HG03045 (cell line): ENCODE measurements around the gene LARP4B.
"Not testable (repeated sequence)": the region's sequence is repeated elsewhere in the genome, so short reads cannot be mapped to it uniquely, and the experiment has no call there.

Source experiments
- ATAC-seq: cut with Tn5 transposase; IDR thresholded peaks from one replicate; pipeline ENCODE4 v1.9.1; 2021; ENCODE audit warnings: mild to moderate bottlenecking, moderate library complexity; ENCODE audit not compliant: unreplicated experiment

Gene LARP4B

GRCh38 chr10:774661-775244 is 156.8 kb downstream of the LARP4B start:
- no peak for ATAC-seq

- no peak for ATAC-seq
Measured at GRCh38 chr10:774223-774622, 157.3 kb downstream of the LARP4B start.

- no peak for ATAC-seq
Measured at GRCh38 chr10:773562-774161, 157.8 kb downstream of the LARP4B start.

GRCh38 chr10:772227-772637 is 159.3 kb downstream of the LARP4B start:
- no peak for ATAC-seq

GRCh38 chr10:771647-772046 is 159.9 kb downstream of the LARP4B start:
- no peak for ATAC-seq

- no peak for ATAC-seq
Measured at GRCh38 chr10:770975-771374, 160.5 kb downstream of the LARP4B start.

GRCh38 chr10:770048-770712 is 161.3 kb downstream of the LARP4B start:
- ATAC-seq = not testable (repeated sequence)

- no peak for ATAC-seq
Measured at GRCh38 chr10:767794-768193, 163.7 kb downstream of the LARP4B start.

GRCh38 chr10:767211-767610 is 164.3 kb downstream of the LARP4B start:
- ATAC-seq = no peak

- ATAC-seq = no peak
Measured at GRCh38 chr10:761376-761775, 170.1 kb downstream of the LARP4B start.

GRCh38 chr10:760622-761021 is 170.9 kb downstream of the LARP4B start:
- no peak for ATAC-seq

- no peak for ATAC-seq
Measured at GRCh38 chr10:759898-760477, 171.5 kb downstream of the LARP4B start.
